ENCODE results near the gene KNCN.

KNCN gene

DNA sequence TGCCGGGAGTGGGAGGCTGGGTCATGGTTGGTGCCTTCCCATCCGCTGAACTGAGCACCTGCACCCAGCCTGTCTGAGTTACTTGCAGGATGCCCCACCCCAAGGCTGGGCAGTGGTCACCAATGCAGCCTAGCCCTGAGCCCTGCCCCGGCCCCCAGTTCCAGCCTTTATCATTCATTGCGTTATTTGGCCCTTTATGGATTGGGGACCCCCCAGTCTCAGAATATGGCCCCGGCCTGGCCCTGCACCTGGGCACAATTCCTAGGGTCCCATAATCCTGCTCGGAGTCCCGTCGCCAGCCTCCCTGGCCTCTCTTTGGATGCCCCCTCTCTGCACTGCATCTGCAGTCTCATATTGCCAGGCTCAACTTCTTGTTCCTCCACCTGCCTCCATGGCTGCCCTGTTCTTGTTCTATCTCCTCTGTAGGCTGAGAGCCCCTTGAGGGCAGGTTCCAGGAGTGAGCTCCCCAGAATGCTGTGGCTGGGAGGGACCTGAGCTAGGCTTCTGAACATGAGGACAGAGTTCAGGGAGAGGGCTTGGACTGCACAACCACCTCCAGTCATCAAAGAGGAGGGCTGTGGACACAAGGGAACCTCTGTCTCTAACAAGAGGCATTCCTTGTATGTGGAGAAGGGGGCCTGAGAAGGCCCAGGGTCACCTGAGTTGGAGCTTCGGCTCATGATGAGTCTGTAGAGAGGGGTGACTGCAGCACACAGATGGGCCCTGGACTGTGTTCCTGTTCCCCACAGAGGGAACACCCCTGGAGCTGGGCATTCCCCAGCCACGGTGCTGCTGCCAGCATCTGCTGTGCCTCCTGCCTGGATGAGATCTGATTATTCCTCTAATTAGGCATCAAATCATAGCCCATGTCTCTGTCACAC is 1.1 kb upstream of the KNCN start:
- Histone ChIP-seq H3K36me3 (replicated peaks) (no peaks in the 10 kb centered on the region), H3K4me3 (ENCODE audit: low read depth, low read length) (no peak overlapping the region), H3K27me3 (replicated peaks) (no peaks in the 10 kb centered on the region), H3K27ac (no peak overlapping the region)
- in situ Hi-C loops (cut with HindIII; ENCODE audit: low pct_ligation_motif_present, low sequenced_read_pairs) = no loop called here
- TF ChIP-seq, protein P1, sequence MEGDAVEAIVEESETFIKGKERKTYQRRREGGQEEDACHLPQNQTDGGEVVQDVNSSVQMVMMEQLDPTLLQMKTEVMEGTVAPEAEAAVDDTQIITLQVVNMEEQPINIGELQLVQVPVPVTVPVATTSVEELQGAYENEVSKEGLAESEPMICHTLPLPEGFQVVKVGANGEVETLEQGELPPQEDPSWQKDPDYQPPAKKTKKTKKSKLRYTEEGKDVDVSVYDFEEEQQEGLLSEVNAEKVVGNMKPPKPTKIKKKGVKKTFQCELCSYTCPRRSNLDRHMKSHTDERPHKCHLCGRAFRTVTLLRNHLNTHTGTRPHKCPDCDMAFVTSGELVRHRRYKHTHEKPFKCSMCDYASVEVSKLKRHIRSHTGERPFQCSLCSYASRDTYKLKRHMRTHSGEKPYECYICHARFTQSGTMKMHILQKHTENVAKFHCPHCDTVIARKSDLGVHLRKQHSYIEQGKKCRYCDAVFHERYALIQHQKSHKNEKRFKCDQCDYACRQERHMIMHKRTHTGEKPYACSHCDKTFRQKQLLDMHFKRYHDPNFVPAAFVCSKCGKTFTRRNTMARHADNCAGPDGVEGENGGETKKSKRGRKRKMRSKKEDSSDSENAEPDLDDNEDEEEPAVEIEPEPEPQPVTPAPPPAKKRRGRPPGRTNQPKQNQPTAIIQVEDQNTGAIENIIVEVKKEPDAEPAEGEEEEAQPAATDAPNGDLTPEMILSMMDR (IDR thresholded peaks at IDR 0.05; ENCODE audit: low read depth, low read length, missing control alignments) = no peak
- no peak for DNase-seq

DNA sequence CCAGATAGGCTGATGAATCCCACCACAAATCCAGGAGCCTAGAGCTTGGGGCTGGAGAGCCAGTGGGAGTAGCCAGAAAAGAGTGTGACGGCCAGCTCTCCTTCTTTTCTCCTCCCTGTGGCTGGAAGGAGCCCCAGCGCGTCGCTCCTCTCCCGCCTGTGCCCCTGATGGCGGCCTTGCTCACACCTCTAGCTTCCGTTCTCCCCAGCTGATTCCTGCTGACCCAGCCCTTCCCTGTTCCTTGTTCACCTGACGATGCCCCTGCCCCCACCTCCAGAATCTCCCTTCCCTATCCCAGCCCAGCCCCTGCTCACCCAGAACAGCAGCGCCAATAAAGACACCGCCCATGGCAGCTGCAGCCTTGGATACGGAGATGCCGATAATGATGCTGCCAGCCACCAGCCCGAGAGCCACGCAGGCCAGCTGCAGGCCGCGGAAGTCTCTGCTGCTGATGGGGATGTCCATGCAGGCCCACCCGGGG is 656 bp downstream of the KNCN start:
- peaks cover 6% of the 10 kb centered on the region for H3K27me3 ChIP-seq (replicated peaks)
- no peak for DNase-seq
- no peak overlapping the region for H3K4me3 ChIP-seq (ENCODE audit: low read depth, low read length)
- H3K36me3 ChIP-seq (replicated peaks) = no peaks in the 10 kb centered on the region
- no peak overlapping the region for H3K27ac ChIP-seq
- TF ChIP-seq, protein P1 (IDR thresholded peaks at IDR 0.05; ENCODE audit: low read depth, low read length, missing control alignments) = no peak
- in situ Hi-C loops (cut with HindIII; ENCODE audit: low pct_ligation_motif_present, low sequenced_read_pairs) = no loop called here

DNA sequence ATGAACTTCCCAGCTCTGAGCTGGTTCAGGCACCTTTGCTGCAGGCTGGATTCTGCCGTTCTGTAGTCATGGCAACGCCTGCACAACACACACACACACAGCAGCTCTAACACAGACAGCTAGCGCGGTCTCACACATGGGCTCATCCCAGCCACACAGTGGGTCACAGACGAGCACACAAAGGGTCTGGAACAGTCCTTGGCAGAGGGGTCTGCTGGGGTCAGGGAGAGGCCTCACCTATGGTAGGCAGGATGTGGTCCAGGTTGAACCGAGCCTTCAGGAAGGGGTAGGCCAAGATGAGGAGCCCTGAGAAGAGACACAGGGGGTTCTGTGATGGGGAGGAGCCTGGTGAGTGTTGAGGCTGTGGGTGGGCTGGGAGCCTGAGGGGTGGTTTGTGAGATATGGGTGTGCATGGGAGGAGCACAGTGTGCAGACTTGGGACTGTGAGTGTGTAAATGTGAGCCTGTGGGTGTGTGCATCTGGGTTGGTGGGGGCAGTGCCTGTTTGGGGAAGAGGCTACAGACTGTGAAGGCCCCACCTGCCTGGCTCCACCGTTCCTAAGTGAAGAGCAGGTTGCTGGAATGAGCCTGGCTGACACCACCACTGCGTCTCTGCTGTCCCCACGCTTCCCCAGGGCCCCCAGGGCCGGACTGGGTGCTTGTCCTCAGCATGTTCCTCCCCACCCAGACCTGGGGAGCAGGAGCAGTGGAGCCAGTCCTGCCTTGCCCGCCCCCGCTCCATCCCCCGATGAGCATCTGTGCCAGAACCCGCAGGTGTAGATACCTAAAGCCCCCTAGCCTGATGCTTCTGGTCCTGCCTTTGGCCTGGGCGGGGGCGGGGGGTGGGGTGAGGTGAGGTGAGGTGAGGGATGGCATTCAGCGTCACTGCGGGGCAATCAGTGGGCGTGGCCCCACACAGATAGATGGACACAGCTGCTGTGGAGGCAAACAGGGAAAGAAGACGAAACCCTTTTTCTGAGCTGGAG is 1.5 kb downstream of the KNCN start:
- DNase-seq = peak; percentile 75
- TF ChIP-seq, protein P1 (IDR thresholded peaks at IDR 0.05; ENCODE audit: low read depth, low read length, missing control alignments) = no peak
- in situ Hi-C loops (cut with HindIII; ENCODE audit: low pct_ligation_motif_present, low sequenced_read_pairs) = no loop called here
- H3K27me3 ChIP-seq (replicated peaks) = peaks cover 15% of the 10 kb centered on the region
- H3K27ac ChIP-seq = no peak overlapping the region
- no peak overlapping the region for H3K4me3 ChIP-seq (ENCODE audit: low read depth, low read length)
- H3K36me3 ChIP-seq (replicated peaks) = no peaks in the 10 kb centered on the region

DNA sequence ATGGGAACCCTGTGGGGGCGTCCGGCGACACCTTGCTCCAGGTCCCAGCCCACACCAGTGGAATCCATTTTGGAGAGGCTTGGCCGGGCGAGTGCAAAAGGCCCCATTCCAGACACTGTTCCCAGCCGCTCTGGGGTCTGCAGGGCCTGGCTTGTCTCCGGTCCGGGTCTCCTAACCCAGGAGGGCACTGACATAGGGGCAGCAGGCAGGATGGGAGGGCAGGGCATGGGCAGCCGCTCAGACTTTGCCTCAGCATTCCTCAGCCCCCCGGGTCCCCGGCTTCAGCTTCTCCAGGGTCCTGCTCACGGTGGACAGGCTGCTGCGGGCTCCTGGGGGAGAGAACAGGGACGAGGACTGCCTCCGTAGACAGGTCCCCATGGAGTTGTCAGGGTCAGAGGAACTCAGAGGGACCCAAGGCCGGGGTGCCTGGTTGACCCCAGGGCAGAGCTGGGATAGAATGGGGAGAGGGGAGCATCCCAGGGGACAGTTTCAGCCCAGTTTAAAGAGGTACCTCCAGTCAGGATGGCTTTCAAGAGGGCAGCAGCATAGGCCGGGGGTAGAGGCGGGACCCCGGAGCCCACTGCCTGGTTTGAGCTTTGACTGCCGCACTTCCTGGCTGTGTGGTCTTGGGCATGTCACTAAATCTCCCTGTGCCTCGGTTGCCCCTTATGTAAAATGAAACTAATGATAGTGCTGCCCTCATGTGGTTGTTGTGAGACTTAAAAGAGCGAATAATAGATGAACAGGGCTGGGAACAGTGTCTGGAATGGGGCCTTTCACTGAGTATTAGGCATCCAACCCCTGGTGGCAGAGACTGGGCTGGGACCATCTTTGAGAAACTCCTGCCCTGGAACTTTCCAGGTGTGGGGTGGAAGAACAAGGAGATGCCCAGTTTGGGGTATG is 3.7 kb downstream of the KNCN start:
- Histone ChIP-seq H3K27ac (no peak overlapping the region), H3K4me3 (ENCODE audit: low read depth, low read length) (no peak overlapping the region), H3K27me3 (replicated peaks) (peaks cover 36% of the 10 kb centered on the region), H3K36me3 (replicated peaks) (no peaks in the 10 kb centered on the region)
- peak; percentile 47 for DNase-seq
- in situ Hi-C loops (cut with HindIII; ENCODE audit: low pct_ligation_motif_present, low sequenced_read_pairs) = no loop called here
- TF ChIP-seq, protein P1 (IDR thresholded peaks at IDR 0.05; ENCODE audit: low read depth, low read length, missing control alignments) = peak; percentile 59

DNA sequence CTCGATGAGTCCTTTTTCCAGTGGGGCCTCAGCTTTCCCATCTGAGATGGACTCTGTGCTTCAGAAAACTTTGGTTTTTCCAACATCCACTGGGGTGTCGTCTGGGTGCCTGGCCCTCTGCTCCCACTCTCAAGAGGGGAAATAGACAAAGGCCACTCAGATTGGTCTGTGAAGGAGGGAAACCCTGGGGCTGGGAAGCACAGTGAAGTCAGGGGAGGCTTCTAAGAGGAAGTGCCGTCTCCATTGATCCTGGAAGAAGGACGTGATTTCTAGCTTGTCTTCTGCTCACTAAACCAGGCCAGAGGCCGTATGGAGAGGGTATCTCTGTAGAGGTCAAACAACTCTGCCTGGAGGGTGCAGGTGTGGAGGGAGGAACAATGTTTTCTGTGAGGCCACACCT is 5.2 kb downstream of the KNCN start:
- TF ChIP-seq, protein P1 (IDR thresholded peaks at IDR 0.05; ENCODE audit: low read depth, low read length, missing control alignments) = no peak
- no peak for DNase-seq
- H3K4me3 ChIP-seq (ENCODE audit: low read depth, low read length) = no peak overlapping the region
- in situ Hi-C loops (cut with HindIII; ENCODE audit: low pct_ligation_motif_present, low sequenced_read_pairs) = no loop called here
- no peaks in the 10 kb centered on the region for H3K36me3 ChIP-seq (replicated peaks)
- peaks cover 42% of the 10 kb centered on the region for H3K27me3 ChIP-seq (replicated peaks)
- H3K27ac ChIP-seq = no peak overlapping the region
